ENCODE results near the gene GIT1.

Gene GIT1, protein sequence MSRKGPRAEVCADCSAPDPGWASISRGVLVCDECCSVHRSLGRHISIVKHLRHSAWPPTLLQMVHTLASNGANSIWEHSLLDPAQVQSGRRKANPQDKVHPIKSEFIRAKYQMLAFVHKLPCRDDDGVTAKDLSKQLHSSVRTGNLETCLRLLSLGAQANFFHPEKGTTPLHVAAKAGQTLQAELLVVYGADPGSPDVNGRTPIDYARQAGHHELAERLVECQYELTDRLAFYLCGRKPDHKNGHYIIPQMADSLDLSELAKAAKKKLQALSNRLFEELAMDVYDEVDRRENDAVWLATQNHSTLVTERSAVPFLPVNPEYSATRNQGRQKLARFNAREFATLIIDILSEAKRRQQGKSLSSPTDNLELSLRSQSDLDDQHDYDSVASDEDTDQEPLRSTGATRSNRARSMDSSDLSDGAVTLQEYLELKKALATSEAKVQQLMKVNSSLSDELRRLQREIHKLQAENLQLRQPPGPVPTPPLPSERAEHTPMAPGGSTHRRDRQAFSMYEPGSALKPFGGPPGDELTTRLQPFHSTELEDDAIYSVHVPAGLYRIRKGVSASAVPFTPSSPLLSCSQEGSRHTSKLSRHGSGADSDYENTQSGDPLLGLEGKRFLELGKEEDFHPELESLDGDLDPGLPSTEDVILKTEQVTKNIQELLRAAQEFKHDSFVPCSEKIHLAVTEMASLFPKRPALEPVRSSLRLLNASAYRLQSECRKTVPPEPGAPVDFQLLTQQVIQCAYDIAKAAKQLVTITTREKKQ

DNA sequence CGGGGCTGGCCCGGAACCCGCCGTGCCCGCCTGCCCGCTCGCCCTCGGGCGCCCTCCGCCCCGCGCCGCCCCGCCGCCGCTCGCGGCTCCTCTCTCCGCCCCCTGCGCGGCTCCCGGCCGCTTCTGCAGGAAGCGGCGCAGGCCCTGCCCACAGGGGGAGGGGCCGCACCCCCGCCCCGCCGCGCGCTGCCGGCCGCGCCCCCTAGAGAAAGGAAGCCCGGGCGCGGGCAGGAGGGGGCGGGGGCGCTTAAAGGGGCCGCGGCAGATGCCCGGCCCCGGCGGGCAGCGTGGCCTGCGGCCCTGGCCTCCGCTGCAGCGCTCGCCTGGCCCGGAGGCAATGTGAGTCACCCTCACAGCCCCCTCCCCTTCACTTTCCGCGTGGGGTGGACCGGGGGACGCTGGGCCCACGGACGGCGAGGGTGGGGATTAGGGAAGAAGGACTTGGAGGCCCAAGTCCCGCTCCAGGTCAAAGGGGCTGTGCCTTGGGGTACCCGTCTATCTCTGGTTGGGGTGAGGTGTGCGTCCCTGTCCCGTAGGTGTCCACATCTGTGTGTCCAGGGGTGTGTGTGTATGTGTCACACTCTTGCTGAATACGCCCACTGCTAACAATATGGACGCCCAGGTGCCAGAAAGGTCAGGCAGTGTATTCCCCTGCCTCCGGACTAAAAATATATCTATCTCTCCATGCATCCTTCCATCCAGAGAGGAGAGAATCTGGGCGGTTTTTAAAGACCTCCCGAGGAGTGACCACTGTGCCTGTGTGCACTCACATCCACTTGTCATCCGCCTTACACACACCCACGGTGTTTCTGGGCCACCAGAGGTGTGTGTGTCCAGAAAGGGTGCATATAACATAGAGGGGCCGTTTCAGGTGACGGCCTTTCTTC is at the start of gene GIT1:
TSS of gene GIT1 (minus strand) at position 125 of the 887 bp plus-strand sequence. CDS start 270 bp downstream, outside the sequence.
- peak; percentile 72 for DNase-seq

DNA sequence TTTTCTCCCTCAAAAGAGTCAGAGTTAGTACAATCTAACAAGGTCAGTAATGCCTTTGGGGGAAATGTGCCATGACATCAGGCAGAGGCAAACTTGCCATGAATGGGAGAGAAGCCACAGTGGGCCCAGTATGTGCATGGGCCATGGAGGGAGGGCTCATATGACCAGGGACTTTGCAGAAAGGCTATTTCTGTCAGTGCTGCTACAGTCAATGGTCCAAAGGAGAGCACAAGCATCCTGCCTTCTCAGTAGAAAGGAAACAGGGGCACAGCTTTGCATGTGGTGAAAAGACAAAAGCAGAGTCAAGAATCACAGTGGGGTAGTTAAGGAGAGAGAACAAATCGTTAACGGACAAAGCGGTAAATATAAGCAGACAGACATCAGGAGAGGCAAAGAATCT is 44.4 kb upstream of the GIT1 start:
- no peak for DNase-seq

DNA sequence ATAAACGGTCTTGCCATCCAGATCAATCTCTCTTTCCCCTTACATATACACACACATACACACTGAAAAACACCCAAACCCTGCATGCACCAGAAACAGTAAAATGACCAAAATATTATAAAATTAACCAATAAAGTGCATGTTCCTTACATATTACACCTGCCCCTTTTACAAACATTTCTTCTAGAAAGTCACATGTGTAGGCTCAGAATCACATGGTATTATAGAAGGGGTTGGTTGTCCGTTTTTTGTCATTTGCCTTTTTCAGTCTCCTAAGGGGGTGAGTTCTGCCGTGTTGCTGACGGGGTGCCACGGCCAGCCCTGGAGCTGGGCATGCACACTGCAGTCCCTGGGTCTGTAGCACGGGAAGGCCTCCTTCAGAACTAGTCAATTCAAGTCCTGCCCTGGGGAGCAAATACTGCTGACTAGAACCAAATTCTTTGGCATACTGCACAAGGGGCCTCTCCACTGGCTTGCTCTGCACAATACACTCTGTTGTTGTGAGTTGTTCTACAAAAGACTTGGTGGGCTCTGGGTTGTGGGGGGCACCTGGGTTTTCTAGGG is 41.3 kb upstream of the GIT1 start:
- no peak for DNase-seq

DNA sequence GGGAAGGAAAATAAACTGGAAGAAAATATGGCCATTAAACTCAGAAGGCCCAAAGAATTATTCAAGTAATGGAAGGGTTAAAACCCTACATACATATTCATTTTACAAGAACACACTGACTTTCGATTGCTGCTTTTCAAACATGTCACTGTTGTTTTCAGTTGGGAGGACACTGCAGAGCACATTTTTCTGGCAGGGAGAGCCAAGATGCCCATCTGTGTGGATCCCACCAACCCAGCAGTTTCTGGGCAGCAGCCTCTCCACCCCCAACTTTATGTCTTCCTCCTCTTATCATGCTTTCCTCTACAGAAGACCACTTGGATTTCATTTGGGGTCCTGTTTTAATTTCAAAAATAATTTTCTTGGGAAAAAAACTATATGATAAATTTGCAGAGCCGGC is 40.4 kb upstream of the GIT1 start:
- DNase-seq, result no peak

DNA sequence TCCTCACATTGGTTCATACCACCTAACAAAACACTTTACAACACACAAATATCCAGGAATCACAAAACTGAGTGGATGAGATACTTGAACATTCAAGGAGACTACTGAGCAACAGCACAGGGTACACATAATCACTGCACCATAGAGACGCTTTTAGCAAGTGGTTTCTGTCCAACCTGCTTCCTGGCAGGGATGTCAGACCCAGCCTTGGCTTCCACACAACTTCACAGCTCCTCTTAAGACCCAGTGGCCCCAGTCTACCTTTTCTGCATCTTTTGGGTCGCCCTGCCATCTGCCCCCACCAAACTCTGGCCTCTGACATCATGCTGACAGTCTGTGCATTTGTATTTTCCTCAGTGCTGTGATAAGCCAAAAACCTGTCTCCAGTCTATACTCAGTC is 39.2 kb upstream of the GIT1 start:
- no peak for DNase-seq

DNA sequence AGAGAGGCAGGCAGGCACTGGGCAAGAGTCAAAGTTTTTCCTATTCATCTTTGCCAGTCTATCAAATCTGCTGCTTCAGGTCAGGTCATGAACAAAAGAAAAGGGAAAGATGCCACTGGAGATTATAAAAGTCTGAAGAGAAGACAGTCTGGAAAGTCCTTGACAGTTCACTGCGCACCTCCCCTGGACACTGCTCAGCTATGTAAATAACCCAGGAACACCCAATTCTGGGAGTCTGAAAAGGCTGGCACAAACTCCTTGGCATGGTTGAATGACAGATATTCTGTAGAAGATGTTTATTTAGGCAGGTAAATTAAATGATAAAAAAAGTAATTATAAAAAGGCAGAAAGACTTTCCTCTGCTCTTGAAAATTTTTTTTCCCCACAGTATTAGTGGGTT is 38.5 kb upstream of the GIT1 start:
- DNase-seq, result no peak

DNA sequence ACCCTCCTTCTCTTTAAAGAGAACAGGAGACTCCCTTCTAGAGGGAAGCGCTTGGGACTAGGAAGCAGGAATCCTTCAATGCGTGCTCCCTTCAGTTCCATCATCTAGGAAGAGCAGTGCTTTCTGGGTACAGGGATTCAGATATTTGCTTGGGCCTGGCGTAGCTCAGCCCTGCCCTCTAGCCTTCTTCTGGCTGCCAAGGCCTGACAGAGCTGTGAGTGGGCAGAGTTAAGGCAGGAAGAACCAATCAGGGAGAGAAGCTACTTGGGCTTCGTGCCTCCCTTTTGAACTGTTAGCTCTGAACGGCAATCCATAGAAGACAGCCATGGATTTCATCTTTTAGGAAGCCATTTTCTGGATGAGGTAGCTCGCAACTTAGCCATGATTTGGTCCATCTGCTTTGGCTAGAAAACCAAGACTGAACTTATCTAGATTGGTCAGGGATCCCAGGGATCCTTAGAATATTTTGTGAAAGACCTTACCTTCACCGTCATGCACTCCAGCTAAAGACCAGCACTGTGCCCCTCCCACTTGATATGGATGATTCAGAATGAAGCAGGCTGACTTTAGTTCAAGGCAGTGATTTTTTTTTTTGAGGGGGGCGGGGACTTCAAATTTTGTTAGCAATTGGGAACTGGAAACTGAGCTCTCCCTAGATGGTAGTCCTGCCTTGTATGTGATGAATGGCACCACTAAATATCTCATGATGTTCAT is 35.7 kb upstream of the GIT1 start:
- DNase-seq, result no peak

DNA sequence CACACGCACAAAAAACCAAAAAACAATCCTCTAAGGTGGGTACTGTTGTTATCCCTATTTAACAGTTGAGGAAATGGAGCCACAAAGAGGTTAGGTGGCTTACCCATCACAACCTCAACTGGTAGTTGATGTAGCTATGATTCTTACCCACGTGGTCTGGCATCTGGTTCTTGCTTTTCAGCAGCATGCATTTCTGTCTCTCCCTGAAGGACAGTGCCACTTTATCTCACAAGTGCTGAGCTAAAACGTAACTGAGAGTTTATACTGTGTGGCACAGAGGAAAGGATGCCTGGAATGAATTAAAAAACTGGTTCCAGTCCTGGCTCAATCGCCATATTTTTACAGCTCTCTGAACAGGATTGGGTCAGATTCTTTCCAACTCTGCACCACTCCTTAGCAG is 35.1 kb upstream of the GIT1 start:
- no peak for DNase-seq

DNA sequence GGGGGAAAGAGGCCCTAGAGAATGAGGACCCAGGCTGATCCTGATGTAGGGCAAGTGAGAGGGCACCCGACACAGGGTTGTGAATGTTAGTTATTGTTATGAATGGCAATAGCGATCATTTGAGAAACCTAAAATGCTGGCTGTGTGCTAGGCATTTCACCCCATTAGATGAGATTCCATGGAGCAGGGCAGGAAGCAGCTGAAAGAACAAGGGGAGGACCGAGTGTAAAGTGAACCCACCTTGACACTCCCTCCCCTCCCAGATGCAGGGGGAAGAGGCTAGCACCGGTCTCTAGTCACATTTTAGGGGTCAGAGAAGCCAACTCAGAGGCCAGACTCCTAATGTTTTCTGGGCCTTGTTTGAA is 33.8 kb upstream of the GIT1 start:
- DNase-seq, result no peak

DNA sequence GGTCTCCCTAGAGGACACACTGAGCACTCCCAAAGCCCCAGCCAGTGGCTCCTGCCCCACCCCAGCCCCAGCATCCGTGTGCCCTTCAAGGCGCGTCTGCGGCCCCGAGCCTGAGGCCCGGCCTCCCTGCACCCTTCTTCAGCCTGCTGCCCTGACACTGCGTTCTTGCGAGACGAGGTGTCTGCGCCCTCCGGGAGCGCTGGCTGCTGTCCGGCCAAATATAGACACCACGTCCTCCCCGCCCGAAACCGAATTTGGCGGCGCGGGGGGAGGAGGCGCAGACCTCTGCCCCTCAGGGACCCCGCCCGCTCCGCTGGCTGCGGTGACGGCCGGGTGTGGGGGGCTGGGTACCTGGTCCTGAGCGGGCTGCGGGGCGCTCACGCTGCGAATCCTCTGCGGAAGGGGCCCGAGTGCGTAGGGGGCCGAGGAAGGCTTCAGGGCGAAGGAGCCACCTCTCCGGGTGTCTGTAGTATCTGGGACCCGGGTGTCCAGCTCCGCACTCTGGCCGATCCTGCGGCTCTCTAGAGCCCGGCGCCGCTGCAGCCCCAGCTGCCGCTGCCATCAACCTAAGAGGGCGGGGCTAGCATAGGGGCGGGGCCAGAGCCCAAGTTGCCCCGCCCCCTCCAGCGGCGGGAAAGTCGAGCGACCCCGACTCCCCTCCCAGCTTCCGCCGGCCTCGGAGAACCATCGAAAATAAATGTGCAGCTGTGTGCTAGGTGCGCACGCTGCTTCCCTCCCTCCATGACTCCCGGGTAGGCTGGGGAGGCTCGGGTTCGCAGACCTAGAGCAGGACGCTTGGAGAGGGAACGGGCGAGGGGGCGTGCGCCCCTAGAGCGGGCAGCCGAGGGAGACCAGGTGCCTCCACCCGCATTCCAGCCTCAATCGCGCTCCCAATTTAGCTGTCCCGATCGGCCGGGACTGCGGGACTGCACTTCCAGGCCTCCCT is 33.2 kb upstream of the GIT1 start, which contains the start of gene CORO6:
TSS of gene CORO6 (minus strand) at position 576 of the 946 bp plus-strand sequence. CDS start 1,491 bp downstream, outside the sequence.
- peak; percentile 7 for DNase-seq

DNA sequence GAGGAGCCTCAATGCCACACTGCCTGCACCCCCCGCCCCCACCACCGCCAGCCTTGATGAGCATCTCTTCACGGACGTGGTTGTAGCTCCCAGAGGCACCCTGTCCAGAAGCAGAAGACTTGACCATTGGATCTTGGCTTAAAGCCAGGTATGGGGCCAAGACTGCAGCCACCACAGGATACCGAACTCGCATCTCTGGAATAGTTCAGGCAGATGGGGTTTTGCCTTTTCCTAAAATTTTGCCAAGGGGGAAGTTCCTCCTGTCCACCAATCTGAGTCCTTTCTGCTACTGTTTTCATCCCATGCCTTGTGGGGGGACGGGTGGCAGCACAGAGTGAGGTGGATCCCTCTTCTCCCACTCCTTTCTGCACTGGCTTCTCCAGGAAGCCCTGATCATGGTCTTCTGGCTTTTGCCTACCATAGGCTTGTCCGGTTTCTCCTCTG is 32.3 kb upstream of the GIT1 start:
- no peak for DNase-seq

DNA sequence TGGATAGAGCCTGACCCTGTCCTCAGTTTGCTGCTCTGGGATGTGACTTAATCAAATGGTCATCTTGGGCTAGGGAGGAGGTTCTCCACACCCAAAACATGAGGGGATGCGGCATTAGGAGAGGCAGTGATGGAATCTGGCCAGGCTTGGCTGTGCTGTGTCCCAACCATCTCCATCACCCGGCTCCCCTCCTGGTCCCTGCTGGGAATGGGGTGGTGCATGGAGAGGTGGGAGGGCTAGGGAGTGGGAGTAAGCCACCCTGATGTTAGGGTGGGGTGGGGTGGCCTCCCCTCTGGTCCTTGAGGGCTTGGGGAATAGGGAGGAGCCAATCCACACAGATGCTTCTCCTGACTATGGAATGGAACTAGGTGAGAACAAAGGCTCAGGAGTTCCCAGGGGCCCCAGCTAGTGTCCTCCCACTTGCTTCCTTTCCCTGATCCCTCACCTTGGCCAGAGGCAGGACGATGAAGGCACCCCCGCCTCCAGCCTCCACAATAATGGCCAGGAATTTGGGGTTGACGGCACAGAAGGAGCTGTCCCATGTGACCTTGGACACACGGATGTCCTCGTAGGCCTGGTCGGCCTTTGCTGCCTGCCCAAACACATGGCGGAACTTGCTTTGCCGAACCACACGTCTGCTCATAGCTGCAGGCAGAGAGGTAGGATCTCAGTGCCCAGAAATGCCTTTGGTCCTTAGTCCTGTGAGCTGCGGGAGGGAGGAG is 31.5 kb upstream of the GIT1 start:
- DNase-seq, result no peak

DNA sequence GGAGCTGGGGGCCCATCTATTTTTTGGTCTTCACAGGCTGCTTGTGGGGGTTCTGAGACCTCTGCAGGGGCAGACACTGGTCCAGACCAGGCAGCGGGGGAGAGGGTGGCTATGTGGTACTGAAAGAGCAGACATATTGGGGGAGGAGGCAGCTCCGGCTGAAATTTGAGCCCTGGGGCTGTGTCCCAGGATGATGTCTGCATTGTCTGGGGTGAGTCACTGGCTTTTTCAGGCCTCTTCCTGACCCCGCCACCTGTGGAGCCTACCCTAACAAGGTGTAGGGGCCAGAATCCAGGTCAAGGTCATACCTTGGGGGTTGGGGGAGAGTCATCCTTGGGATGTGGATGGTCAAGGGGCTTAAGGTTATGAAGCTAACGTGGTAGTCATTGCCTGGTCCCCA is 30.8 kb upstream of the GIT1 start:
- no peak for DNase-seq

DNA sequence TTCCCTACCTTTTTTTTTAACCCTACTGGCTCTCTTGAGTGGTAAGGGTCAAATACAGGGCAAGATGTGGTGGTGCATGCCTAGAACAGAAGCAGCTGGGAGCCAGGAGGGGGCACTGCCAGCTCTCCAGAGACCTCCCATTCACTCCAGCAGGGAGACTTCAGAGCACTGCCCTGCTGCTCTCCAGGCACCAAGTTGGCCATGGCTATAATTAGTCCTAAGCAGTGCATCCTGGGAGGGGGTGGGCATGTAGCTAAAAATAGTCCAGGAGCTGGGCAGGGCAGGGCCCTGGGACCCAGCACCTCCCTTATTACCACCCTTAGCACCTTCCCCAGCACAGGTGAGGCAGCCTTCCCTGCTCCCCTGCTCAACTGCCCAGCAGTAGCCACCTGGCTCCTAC is 29.8 kb upstream of the GIT1 start:
- no peak for DNase-seq

DNA sequence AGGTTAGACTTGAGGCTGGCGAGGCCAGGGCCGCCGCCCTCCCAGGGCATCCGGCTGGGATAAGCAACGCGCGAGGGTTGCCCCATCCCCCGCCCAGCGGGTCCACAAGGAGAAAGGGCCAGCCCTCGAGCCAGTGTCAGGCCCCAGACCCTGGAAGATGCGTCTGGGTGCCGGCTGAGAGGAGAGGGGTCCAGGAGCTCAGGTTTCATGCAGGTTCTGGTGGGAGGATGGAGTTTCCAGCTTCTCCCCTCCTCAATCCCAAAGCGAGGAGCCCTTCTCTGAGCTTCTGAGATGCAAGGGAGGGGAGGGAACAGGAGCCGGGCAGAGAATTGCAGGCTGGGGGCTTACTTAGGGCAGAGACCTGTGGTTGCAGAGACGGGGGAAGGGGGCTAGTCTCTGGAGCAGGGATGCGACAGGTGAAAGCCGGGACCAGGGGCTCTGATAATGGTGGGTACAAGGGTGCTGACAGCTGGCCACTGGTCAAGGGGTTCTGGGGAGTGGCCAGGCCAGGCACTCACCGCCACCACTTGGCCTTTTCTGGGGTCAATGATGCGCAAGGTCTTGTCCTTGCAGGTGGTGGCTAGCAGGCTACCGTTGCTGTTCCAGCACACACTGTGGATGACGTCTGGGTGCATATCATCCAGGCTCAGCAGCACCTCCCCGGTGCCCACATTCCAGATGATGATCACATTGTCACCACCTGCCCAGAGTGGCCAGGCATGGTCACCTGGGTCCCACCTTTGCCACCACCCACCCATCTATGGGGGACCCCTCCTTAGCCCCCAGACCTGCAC is 29.0 kb upstream of the GIT1 start:
- DNase-seq, result no peak

DNA sequence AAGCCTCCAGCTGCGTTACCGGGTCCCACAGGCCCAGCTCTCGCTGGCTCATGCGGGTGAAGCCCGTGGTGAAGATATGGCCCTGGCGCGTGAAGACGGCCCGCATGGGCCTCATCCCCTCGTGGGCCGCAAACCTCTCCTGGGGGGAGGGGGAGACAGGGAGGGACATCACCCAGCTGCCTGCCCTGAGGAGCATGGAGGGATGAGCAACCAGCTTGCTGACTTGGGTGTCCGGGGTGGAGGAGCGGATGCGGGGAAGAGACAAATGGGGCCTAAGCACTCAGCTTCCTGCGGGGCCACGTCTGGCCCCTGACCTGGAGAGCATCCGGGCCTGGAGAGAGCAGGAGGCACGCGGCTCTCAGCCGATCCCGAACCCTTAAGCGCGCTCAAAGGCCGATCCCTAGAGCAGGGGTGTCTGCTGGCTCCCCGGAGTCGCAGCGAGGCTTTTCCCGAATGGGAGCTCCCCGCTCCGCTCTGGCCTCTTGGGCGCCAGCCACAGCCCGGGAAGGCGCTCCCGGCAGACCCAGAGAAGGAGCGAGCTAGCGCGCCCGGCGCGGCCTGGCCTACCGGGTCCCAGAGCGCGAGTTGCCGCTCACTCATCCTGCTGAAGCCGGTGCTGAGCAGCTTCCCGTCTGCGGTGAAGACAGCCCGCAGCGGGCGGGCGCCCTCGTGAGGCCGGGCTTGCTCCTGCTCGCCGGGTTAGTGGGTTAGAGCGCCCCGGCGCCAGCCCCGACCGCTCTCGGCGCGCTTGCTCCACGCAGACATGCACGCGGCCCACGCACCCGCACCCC is 28.2 kb upstream of the GIT1 start:
- DNase-seq, result peak; percentile 80

DNA sequence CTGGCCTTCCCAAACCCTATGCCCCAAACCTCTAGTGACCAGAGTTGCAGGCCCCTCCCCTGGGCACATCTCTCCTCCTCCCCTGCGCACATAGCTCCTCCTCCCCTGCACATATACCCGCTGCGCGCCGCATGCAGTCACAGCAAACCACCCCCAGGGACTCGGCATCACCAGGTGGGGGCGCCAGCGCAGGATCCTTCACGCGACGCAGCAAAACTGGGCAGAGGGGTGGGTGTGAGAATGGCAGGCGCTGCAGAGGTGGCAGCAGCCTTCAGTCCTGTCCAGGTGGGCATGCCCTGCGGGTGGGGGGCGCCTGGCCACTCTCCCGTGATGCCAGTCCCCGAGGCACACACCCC is 27.7 kb upstream of the GIT1 start:
- DNase-seq, result peak; percentile 74

DNA sequence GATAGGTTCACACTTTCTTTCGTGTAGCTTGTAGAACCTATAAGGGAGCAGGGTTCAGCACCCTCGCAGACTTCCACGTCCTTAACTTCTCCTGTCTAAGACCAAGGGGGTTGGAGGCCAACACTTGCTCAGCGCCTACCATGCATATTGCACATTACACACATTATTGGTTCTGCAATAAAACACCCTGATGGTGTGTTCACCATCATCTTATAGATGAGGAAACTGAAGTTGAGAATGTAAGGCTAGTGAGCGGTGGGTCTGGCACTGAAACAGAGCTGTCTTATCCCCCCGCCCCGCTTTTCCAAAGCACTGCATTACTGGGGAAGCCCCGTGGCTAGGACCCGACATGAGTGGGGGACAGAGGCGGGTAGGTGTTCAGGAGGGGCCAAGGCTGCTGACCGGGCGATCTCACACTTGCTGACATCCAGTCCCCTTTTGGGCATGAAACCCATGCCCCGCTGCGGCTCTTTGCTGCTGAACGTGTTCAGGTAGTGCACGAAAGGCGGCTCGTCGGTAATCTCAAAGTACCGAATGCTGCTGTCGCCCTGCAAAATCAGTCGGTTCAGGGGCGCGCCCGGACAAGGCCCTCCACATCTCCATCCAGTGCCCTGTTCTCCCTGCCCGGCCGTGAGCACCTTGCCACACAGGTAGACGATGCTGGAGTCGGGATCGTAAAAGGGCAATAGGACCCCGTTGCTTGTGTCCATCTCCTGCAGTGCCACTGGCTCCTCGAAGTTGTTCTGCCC is 27.0 kb upstream of the GIT1 start:
- DNase-seq, result no peak

Measured in NCI-H2029 (cell line).